Measurements from ENCODE around the gene AKAP11. TPM values are rescaled to one million over a fixed set of nuclear protein-coding genes. Genes with fewer than 3 reads are reported as not detected.

AKAP11 gene
- total and polyA plus RNA-seq, 2 of the 4 experiments (the other 2 are of a cell fraction) = 8.0 to 19.7 TPM

- Histone ChIP-seq H3K27me3 (ENCODE audit: control insufficient read depth, insufficient read depth, low read length) (no peaks in the 10 kb centered on the region), H2BK120ac (ENCODE audit: low read depth, low read length) (no peak overlapping the region), H3K36me3 (ENCODE audit: control insufficient read depth, insufficient read depth, low read length) (0 out of 2 replicates have a peak, but pooled peaks cover 1% of the 10 kb centered on the region), H2BK20ac (ENCODE audit: low read depth, low read length) (no peak overlapping the region), H3K4ac (ENCODE audit: low read depth, low read length) (no peak overlapping the region), H3K18ac (ENCODE audit: low read depth, low read length) (no peak overlapping the region), H3K14ac (replicated peaks; ENCODE audit: low read depth, low read length) (no peak overlapping the region), H4K8ac (ENCODE audit: low read depth in 2 of 2, low read length in 2 of 2) (no peak overlapping the region), H3K4me1 (ENCODE audit: control insufficient read depth, insufficient read depth, low read length) (peaks cover 1% of the 10 kb centered on the region; the same call in 1 of the 2 replicates), H3K27ac (ENCODE audit: insufficient read depth, low read length) (no peak overlapping the region), H4K5ac (ENCODE audit: low read depth, low read length) (no peak overlapping the region), H2AK9ac (replicated peaks; ENCODE audit: low read depth, low read length, poor library complexity) (no peak overlapping the region), H3K4me3 (ENCODE audit: insufficient read depth, low read depth, low read length) (no peak overlapping the region), H3K9me1 (ENCODE audit: insufficient read depth, low read length) (no peaks in the 10 kb centered on the region), H3K9ac (ENCODE audit: low read depth, low read length) (no peak overlapping the region), H2AFZ (replicated peaks; ENCODE audit: low read length, poor library complexity) (no peak overlapping the region), H3K79me1 (ENCODE audit: low read depth in 1 of 2, low read length in 2 of 2) (no peaks in the 10 kb centered on the region), H2AK5ac (ENCODE audit: low read depth, low read length) (no peak overlapping the region), H4K20me1 (ENCODE audit: insufficient read depth, low read length) (no peaks in the 10 kb centered on the region), H3K23ac (ENCODE audit: low read depth, low read length) (no peak overlapping the region), H2BK5ac (ENCODE audit: low read depth, low read length, poor library complexity, severe bottlenecking) (no peak overlapping the region), H2BK15ac (ENCODE audit: low read depth, low read length) (no peak overlapping the region), H3K56ac (ENCODE audit: extremely low read depth, insufficient read depth, low read length) (no peak overlapping the region), H3K4me2 (ENCODE audit: low read depth, low read length) (no peak overlapping the region), H4K91ac (ENCODE audit: insufficient read depth, low read depth, low read length) (no peak overlapping the region), H3K9me3 (ENCODE audit: control insufficient read depth, insufficient read depth, low read length) (no peaks in the 10 kb centered on the region)
- no peak for TF ChIP-seq ELK1 (IDR thresholded peaks at IDR 0.05; ENCODE audit: borderline replicate concordance, low read depth, low read length)
- no peak for TF ChIP-seq RCOR1 (IDR thresholded peaks at IDR 0.05; ENCODE audit: insufficient replicate concordance, low read length)
- no peak for TF ChIP-seq NFE2L2 (IDR thresholded peaks at IDR 0.05; ENCODE audit: low read depth, low read length)
- TF ChIP-seq MAZ (IDR thresholded peaks at IDR 0.05; ENCODE audit: borderline replicate concordance, low read depth, low read length) = no peak
- in situ Hi-C loops (cut with MboI; ENCODE audit: low sequenced_read_pairs) (no loop called here), dilution Hi-C loops (cut with HindIII; ENCODE audit: low sequenced_read_pairs, unreplicated experiment) (no loop called here), intact Hi-C loops (cut with micrococcal nuclease) (no loop called here)
- ChIA-PET POLR2A (ENCODE audit: unreplicated experiment) (no interaction called here), CTCF (interaction anchor here (1.0 kb wide), 1 partner anchor 182 kb away, joined by 4 read pairs; no protein-coding TSS in a partner anchor)
- BruUV-seq (replicated peaks) = no TSS peak
- WGBS, 2 experiments (ENCODE audit: extremely low coverage in 2 of 2, insufficient read length in 1 of 2) = no CpG with 5 or more reads among the region's 2 CpGs
- DNase-seq (no peak), ATAC-seq (ENCODE audit: low read depth) (no peak; the same call in 1 of the 2 replicates)
Measured at GRCh38 chr13:42322806-42323205, 50.9 kb downstream of the AKAP11 start.

Measured in IMR-90 (cell line).